Ishikawa (cell line): ENCODE results near the gene HECTD3.

ENCODE experiments used
- CEBPB ChIP-seq: IDR thresholded peaks from 2 replicates; pipeline ENCODE4 v1.6.1; 2012
- CREB1 ChIP-seq: IDR thresholded peaks from 2 replicates; pipeline ENCODE4 v1.6.1; 2012; ENCODE audit warnings: low read depth
- EGR1 ChIP-seq: IDR thresholded peaks from 2 replicates; pipeline ENCODE4 v1.6.1; 2012
- EP300 ChIP-seq: IDR thresholded peaks from 2 replicates; pipeline ENCODE4 v1.6.1; 2012; ENCODE audit warnings: borderline replicate concordance
- FOXM1 ChIP-seq: IDR thresholded peaks from 2 replicates; pipeline ENCODE4 v1.6.1; 2012; ENCODE audit warnings: low read depth, borderline replicate concordance
- RAD21 ChIP-seq: IDR thresholded peaks from 2 replicates; pipeline ENCODE4 v1.6.1; 2012; ENCODE audit warnings: low read depth
- TCF12 ChIP-seq: IDR thresholded peaks from 2 replicates; pipeline ENCODE4 v1.6.1; 2012; ENCODE audit warnings: low read depth
- TEAD4 ChIP-seq: IDR thresholded peaks from 2 replicates; pipeline ENCODE4 v1.6.1; 2012
- YY1 ChIP-seq: IDR thresholded peaks from 2 replicates; pipeline ENCODE4 v1.6.1; 2012; ENCODE audit warnings: low read depth
- ZBTB7A ChIP-seq: IDR thresholded peaks from 2 replicates; pipeline ENCODE4 v1.6.1; 2012; ENCODE audit warnings: low read depth
- TF ChIP-seq, protein P1 (sequence below): IDR thresholded peaks from 2 replicates; pipeline ENCODE4 v1.6.1; 2012; ENCODE audit warnings: low read depth, mild to moderate bottlenecking
- TF ChIP-seq, protein P2 (sequence below): IDR thresholded peaks from 2 replicates; pipeline ENCODE4 v1.6.1; 2012
- TF ChIP-seq, protein P3 (sequence below): IDR thresholded peaks from 2 replicates; pipeline ENCODE4 v1.6.1; 2012

DNA sequence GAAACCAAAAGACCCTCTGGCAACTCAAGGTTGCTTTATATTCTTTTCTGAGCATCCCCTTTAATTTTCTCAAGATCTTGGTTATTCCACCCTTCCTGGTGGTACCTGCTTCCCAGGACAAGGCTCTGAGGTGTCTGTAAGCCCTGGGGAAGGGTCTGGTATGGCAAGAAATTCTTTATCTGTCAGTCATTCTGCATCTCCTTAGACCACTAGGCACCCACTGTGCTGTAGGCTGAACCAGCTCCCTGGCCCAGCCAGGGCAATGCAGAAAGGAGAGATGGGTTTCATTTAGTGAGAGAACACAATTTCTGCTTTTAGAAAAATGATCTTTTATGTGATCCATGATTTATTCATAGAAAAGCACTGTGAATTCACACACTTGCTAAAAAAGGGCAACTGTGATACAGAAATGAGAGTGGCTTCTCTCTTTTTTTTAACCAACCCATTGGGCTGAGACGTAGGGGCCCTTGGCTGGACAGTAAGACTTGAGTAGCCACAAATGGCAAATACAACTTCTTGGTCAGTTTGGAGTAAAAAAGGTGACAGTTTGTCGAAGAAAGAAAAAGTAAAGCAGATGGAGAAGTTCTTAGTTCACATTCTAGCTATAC lies 5.1 kb upstream of the HECTD3 start:
- TF ChIP-seq EP300 (no peak), FOXM1 (no peak), TEAD4 (no peak), TCF12 (no peak), CREB1 (no peak), EGR1 (no peak), RAD21 (no peak), CEBPB (no peak), ZBTB7A (no peak), YY1 (no peak)
- TF ChIP-seq, protein P1, sequence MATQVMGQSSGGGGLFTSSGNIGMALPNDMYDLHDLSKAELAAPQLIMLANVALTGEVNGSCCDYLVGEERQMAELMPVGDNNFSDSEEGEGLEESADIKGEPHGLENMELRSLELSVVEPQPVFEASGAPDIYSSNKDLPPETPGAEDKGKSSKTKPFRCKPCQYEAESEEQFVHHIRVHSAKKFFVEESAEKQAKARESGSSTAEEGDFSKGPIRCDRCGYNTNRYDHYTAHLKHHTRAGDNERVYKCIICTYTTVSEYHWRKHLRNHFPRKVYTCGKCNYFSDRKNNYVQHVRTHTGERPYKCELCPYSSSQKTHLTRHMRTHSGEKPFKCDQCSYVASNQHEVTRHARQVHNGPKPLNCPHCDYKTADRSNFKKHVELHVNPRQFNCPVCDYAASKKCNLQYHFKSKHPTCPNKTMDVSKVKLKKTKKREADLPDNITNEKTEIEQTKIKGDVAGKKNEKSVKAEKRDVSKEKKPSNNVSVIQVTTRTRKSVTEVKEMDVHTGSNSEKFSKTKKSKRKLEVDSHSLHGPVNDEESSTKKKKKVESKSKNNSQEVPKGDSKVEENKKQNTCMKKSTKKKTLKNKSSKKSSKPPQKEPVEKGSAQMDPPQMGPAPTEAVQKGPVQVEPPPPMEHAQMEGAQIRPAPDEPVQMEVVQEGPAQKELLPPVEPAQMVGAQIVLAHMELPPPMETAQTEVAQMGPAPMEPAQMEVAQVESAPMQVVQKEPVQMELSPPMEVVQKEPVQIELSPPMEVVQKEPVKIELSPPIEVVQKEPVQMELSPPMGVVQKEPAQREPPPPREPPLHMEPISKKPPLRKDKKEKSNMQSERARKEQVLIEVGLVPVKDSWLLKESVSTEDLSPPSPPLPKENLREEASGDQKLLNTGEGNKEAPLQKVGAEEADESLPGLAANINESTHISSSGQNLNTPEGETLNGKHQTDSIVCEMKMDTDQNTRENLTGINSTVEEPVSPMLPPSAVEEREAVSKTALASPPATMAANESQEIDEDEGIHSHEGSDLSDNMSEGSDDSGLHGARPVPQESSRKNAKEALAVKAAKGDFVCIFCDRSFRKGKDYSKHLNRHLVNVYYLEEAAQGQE = no peak
- TF ChIP-seq, protein P2, sequence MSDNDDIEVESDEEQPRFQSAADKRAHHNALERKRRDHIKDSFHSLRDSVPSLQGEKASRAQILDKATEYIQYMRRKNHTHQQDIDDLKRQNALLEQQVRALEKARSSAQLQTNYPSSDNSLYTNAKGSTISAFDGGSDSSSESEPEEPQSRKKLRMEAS = no peak
- TF ChIP-seq, protein P3, sequence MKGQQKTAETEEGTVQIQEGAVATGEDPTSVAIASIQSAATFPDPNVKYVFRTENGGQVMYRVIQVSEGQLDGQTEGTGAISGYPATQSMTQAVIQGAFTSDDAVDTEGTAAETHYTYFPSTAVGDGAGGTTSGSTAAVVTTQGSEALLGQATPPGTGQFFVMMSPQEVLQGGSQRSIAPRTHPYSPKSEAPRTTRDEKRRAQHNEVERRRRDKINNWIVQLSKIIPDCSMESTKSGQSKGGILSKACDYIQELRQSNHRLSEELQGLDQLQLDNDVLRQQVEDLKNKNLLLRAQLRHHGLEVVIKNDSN = no peak
